Stimulated activated naive B cell treated with anti-CD40 and anti-IgM and Interleukin-4, amounts not matched to agents 10 μg/mL and 1 μg/mL and 100 μg/mL, for 72 hours (primary cell): ENCODE results near the gene SNX33.
"Not testable (repeated sequence)": the region's sequence is repeated elsewhere in the genome, so short reads cannot be mapped to it uniquely, and the experiment has no call there.

Source experiments
- ATAC-seq, 2 donors: fragments of 150-1000 bp; cut with Tn5 transposase; replicated peaks; 2 replicates each; pipeline ENCODE4 v1.10.0; 2021; ENCODE audit warnings: moderate library complexity in 1 of 2
- DNase-seq: peaks from one replicate; pipeline ENCODE4 v3.0.0; 2021
- H3K27ac Mint-ChIP-seq: one replicate; pipeline ENCODE4 v1.8.0; 2022; ENCODE audit warnings: mild to moderate bottlenecking, mixed read lengths
- H3K27me3 Mint-ChIP-seq, 2 donors: one replicate each; pipeline ENCODE4 v1.8.0; 2022; ENCODE audit warnings: mixed read lengths in 2 of 2
- H3K36me3 Mint-ChIP-seq, 2 donors: one replicate each; pipeline ENCODE4 v1.8.0; 2022; ENCODE audit warnings: mixed read lengths in 2 of 2, mild to moderate bottlenecking in 1 of 2
- H3K4me1 Mint-ChIP-seq, 2 donors: one replicate each; pipeline ENCODE4 v1.8.0; 2022; ENCODE audit warnings: mixed read lengths in 2 of 2, mild to moderate bottlenecking in 1 of 2
- H3K4me3 Mint-ChIP-seq, 2 donors: one replicate each; pipeline ENCODE4 v1.8.0; 2022; ENCODE audit warnings: mild to moderate bottlenecking in 2 of 2, mixed read lengths in 2 of 2, moderate library complexity in 1 of 2
- H3K9me3 Mint-ChIP-seq, 2 donors: one replicate each; pipeline ENCODE4 v1.8.0; 2022; ENCODE audit warnings: mixed read lengths in 2 of 2, mild to moderate bottlenecking in 1 of 2

The SNX33 gene

GRCh38 chr15:75702436-75702835 is 54.7 kb downstream of the SNX33 start:
- Mint-ChIP-seq H3K27me3 (no peaks in the 10 kb centered on the region), H3K36me3 (no peaks in the 10 kb centered on the region), H3K4me3 (no peak overlapping the region), H3K9me3 (no peaks in the 10 kb centered on the region), H3K27ac (no peak overlapping the region), H3K4me1 (peaks cover 48 to 51% of the 10 kb centered on the region in 2 donors)
- no peak for ATAC-seq
- no peak for DNase-seq

DNA sequence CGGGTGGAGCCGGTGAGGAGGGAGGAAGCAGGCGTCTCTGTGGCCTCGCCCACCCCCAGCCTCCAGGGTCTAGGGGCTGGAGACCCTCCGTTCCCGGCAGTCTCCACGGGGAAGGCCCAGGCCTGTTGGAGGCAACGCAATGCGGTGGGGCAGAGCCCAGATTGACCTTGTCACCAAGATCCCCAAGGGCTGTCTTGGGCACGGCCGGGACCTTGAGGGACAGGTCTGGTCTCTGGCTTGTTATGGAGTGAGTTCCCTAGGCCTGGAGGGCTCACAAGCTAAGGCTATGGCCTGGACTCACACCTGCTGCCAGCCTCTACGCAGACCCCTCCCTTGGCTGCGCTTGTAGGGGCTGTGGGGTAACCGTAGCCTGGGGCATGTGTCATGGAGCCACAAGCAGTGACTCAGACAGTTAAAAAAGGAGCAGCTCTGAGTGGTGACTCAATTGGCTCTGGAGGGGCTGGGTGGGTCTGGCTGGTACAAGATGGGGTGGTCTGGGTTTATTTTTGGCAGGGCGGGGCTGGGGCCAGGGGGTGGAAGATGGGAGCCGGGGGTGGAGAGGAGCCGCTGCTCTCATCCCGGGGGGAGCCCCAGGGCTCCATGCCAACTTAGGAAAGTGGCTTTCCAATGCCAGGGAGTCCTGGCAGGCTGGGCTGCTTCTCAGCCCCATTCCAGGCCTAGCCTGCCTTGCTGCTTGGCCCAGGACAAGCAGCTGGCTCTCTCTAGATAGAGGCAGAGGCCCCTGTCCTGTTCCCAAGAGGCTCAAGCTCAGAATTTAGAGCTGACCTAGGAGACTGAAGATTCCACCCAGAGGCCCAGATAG is 55.9 kb downstream of the SNX33 start:
- ATAC-seq, DNase-seq, H3K9me3 Mint-ChIP-seq, H3K36me3 Mint-ChIP-seq, H3K27ac Mint-ChIP-seq, H3K27me3 Mint-ChIP-seq, H3K4me3 Mint-ChIP-seq: not testable (repeated sequence)
- peaks cover 39% of the 10 kb centered on the region in 2 donors for H3K4me1 Mint-ChIP-seq

- H3K36me3 Mint-ChIP-seq: no peaks in the 10 kb centered on the region
- H3K27me3 Mint-ChIP-seq: no peaks in the 10 kb centered on the region
- DNase-seq: no peak
- H3K27ac Mint-ChIP-seq: no peak overlapping the region
- H3K4me1 Mint-ChIP-seq: peaks cover 33 to 35% of the 10 kb centered on the region in 2 donors
- H3K4me3 Mint-ChIP-seq: no peak overlapping the region
- no peaks in the 10 kb centered on the region for H3K9me3 Mint-ChIP-seq
- ATAC-seq: no peak
Observed at GRCh38 chr15:75704263-75704615, 56.5 kb downstream of the SNX33 start.

- no peak overlapping the region for H3K4me3 Mint-ChIP-seq
Observed at GRCh38 chr15:75704618-75705017, 56.9 kb downstream of the SNX33 start.

GRCh38 chr15:75705375-75705774 is 57.7 kb downstream of the SNX33 start:
- not testable (repeated sequence) for H3K36me3 Mint-ChIP-seq, H3K9me3 Mint-ChIP-seq, H3K4me3 Mint-ChIP-seq, ATAC-seq, H3K27me3 Mint-ChIP-seq, DNase-seq
- H3K27ac Mint-ChIP-seq: peak overlapping the region; percentile 10
- H3K4me1 Mint-ChIP-seq: peaks cover 22 to 27% of the 10 kb centered on the region in 2 donors

More at GRCh38 chr15:75704618-75705017, 56.9 kb downstream of the SNX33 start:
- H3K4me1 Mint-ChIP-seq: peaks cover 29 to 32% of the 10 kb centered on the region in 2 donors
- H3K36me3 Mint-ChIP-seq: no peaks in the 10 kb centered on the region
- DNase-seq (no peak), ATAC-seq (no peak)
- no peaks in the 10 kb centered on the region for H3K9me3 Mint-ChIP-seq
- no peaks in the 10 kb centered on the region for H3K27me3 Mint-ChIP-seq
- H3K27ac Mint-ChIP-seq: no peak overlapping the region

- DNase-seq (no peak), ATAC-seq (no peak)
- Mint-ChIP-seq H3K4me1 (peaks cover 15 to 20% of the 10 kb centered on the region in 2 donors), H3K4me3 (no peak overlapping the region), H3K27ac (peak overlapping the region; percentile 28), H3K36me3 (no peaks in the 10 kb centered on the region), H3K27me3 (no peaks in the 10 kb centered on the region), H3K9me3 (no peaks in the 10 kb centered on the region)
Observed at GRCh38 chr15:75705854-75706681, 58.4 kb downstream of the SNX33 start.

DNA sequence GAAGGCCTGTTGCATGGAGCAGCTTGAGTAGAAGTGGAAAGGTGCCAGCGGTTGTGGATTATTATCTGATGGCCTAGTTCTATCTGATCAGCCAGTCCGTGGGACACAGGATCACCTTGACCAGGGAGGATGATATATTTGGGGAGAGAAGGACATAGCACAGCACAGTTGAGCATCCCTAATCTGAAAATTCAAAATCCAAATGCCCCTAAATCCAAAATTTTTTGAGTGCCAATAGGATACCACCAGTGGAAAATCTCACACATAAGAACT is 58.9 kb downstream of the SNX33 start:
- DNase-seq (no peak), ATAC-seq (no peak)
- peaks cover 3% of the 10 kb centered on the region in 2 donors for H3K27me3 Mint-ChIP-seq
- no peaks in the 10 kb centered on the region for H3K9me3 Mint-ChIP-seq
- no peak overlapping the region for H3K4me3 Mint-ChIP-seq
- H3K27ac Mint-ChIP-seq: no peak overlapping the region
- no peaks in the 10 kb centered on the region for H3K36me3 Mint-ChIP-seq
- H3K4me1 Mint-ChIP-seq: peaks cover 9 to 16% of the 10 kb centered on the region in 2 donors

DNA sequence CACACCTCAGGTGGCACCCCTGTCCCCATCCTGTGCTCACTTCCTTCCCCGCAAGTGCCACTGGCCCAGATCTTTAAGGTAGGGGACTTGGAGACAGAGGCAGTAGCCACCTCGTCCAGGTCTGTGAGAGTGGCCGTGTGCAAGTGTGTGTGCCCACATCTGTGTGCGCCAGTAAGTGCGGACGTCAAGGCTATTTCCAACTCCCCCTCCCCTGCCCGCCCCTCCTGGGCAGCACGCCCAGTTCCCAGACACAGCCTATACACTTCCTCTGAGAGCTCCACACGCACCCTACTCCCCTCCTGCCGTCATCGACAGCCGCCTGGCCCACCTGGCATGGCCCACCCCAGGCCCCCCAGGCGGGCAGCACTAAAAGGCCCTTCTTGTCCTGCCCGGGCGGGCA is 61.7 kb downstream of the SNX33 start:
- H3K9me3 Mint-ChIP-seq, H3K4me1 Mint-ChIP-seq, ATAC-seq, DNase-seq, H3K27ac Mint-ChIP-seq, H3K4me3 Mint-ChIP-seq, H3K36me3 Mint-ChIP-seq: not testable (repeated sequence)
- peaks cover 19 to 31% of the 10 kb centered on the region in 2 donors for H3K27me3 Mint-ChIP-seq

DNA sequence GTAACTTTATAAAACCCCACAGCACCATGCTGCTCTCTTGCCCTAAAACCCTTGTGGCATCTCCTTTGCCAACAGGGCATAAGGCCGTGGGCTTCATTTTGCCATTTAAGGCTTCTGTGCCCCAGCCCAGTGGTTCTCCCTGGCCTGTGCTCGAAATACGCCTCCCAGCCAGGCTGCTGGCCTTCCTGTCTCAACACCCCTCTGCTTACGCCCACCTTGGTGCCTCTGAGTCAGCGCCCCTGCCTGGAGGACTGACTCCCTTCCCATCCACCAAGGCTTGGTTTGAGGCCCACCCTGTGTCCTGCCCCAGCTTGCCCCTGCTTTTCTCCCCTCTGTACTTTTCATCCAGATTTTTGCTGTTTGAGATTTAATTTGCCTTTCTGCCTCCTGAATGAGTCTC is 63.2 kb downstream of the SNX33 start:
- H3K4me3 Mint-ChIP-seq, DNase-seq, H3K36me3 Mint-ChIP-seq, ATAC-seq, H3K9me3 Mint-ChIP-seq, H3K27ac Mint-ChIP-seq, H3K4me1 Mint-ChIP-seq: not testable (repeated sequence)
- peaks cover 19 to 31% of the 10 kb centered on the region in 2 donors for H3K27me3 Mint-ChIP-seq

DNA sequence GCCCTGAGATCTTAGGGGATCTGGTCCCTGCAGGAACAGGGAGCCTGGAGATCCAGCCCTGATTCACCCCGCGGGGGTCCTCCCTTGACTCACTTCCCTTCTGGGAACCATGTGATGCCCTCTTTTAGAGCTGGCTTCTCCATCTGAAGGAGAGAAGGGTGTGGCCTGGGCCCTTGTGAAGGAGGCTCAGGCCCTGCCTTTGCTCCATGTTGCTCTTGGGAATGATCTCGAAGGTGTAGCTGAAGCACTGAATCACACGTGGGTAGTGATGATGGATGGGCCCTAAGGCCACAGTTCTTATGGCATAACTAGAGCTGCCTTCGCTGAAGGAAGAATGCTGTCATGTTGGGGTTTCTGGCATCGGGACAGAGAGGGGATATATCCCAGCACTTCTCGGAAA is 63.8 kb downstream of the SNX33 start:
- not testable (repeated sequence) for DNase-seq, ATAC-seq, H3K36me3 Mint-ChIP-seq, H3K4me1 Mint-ChIP-seq, H3K27ac Mint-ChIP-seq, H3K9me3 Mint-ChIP-seq, H3K4me3 Mint-ChIP-seq
- peaks cover 19 to 31% of the 10 kb centered on the region in 2 donors for H3K27me3 Mint-ChIP-seq
